ENCODE results near the gene MRC2.

The MRC2 gene

DNA sequence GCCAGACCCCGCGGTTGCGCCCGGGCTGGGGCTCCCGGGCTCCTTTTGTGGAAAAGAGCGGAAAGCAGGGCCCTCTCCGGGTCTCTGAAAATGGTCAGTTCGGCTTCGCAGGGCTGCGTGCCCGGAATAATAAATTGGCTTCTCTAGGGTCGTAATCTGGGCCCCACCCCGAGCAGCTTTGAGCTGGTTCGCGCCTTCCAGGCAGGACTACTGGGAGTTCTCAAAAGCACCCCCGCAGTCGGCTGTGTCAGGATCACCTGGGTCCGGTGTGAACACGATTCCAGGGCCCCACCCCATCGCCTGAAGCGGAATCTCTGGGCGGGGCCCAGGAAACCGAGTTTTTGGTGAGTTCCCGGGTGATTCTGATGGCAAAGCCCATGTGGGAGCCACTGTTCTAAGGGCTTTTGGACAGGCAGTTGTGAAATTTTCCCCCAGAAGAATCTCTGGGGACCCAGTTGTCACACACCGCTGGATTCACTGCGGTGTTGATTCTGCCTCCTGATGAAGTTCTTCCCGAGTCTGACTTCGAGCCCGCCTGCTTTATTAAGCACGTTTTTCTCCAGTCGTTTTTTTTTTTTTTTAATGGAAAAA is 77.0 kb downstream of the MRC2 start:
- H3K79me2 ChIP-seq = no peaks in the 10 kb centered on the region
- H3K4me2 ChIP-seq (ENCODE audit: low read length) = peak overlapping the region; percentile 86
- H3K9me3 ChIP-seq (ENCODE audit: control insufficient read depth, low read length) = no peaks in the 10 kb centered on the region
- no peaks in the 10 kb centered on the region for H3K36me3 ChIP-seq (ENCODE audit: control insufficient read depth, insufficient read depth, low read length)
- no peaks in the 10 kb centered on the region for H3K27me3 ChIP-seq (ENCODE audit: control insufficient read depth, insufficient read depth, low read length)
- H3K4me1 ChIP-seq = peaks cover 18% of the 10 kb centered on the region
- H3K27ac ChIP-seq = peak overlapping the region; percentile 45
- peak overlapping the region; percentile 81 for H3K9ac ChIP-seq
- peak overlapping the region; percentile 52 for H3K4me3 ChIP-seq (ENCODE audit: low read depth, low read length)
- peak overlapping the region; percentile 95 for H2AFZ ChIP-seq
- TF ChIP-seq, protein P1, sequence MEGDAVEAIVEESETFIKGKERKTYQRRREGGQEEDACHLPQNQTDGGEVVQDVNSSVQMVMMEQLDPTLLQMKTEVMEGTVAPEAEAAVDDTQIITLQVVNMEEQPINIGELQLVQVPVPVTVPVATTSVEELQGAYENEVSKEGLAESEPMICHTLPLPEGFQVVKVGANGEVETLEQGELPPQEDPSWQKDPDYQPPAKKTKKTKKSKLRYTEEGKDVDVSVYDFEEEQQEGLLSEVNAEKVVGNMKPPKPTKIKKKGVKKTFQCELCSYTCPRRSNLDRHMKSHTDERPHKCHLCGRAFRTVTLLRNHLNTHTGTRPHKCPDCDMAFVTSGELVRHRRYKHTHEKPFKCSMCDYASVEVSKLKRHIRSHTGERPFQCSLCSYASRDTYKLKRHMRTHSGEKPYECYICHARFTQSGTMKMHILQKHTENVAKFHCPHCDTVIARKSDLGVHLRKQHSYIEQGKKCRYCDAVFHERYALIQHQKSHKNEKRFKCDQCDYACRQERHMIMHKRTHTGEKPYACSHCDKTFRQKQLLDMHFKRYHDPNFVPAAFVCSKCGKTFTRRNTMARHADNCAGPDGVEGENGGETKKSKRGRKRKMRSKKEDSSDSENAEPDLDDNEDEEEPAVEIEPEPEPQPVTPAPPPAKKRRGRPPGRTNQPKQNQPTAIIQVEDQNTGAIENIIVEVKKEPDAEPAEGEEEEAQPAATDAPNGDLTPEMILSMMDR (IDR thresholded peaks at IDR 0.05) = no peak

DNA sequence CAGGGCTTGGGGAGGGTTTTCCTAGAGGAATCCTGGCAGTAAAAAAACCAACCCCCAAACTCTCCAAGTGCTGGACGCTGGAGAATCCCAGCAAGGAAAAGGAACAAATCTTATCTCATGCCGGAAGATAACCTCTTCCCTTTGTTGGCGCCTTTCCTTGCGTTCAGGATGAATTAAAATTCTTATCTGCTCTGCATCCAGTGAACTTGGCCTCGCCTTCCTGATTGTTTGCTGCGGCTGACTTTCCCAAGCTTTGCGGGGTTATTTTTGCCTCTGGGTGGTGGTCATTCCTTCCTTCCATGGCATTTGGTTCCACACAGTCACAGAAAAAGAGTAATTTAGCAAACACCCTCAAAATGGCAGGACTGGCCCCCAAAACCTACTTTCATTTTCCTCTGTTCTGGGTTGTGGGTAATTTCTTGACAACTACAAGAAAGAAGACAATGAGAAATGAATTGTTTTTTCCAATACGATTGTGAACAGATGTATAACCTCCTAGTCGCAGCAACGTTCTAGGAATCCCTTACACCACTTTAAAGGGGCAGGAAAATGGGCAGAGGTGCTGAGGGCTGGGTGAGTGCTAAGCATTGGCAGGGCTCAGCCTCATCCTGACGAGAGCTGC is 77.8 kb downstream of the MRC2 start:
- H3K4me3 ChIP-seq (ENCODE audit: low read depth, low read length) = no peak overlapping the region
- H3K79me2 ChIP-seq = no peaks in the 10 kb centered on the region
- H3K9me3 ChIP-seq (ENCODE audit: control insufficient read depth, low read length) = no peaks in the 10 kb centered on the region
- TF ChIP-seq, protein P1 (IDR thresholded peaks at IDR 0.05) = no peak
- H3K9ac ChIP-seq = no peak overlapping the region
- peak overlapping the region; percentile 45 for H3K27ac ChIP-seq
- no peaks in the 10 kb centered on the region for H3K27me3 ChIP-seq (ENCODE audit: control insufficient read depth, insufficient read depth, low read length)
- peak overlapping the region; percentile 86 for H3K4me2 ChIP-seq (ENCODE audit: low read length)
- H3K36me3 ChIP-seq (ENCODE audit: control insufficient read depth, insufficient read depth, low read length) = no peaks in the 10 kb centered on the region
- H3K4me1 ChIP-seq = peaks cover 25% of the 10 kb centered on the region
- peak overlapping the region; percentile 36 for H2AFZ ChIP-seq

DNA sequence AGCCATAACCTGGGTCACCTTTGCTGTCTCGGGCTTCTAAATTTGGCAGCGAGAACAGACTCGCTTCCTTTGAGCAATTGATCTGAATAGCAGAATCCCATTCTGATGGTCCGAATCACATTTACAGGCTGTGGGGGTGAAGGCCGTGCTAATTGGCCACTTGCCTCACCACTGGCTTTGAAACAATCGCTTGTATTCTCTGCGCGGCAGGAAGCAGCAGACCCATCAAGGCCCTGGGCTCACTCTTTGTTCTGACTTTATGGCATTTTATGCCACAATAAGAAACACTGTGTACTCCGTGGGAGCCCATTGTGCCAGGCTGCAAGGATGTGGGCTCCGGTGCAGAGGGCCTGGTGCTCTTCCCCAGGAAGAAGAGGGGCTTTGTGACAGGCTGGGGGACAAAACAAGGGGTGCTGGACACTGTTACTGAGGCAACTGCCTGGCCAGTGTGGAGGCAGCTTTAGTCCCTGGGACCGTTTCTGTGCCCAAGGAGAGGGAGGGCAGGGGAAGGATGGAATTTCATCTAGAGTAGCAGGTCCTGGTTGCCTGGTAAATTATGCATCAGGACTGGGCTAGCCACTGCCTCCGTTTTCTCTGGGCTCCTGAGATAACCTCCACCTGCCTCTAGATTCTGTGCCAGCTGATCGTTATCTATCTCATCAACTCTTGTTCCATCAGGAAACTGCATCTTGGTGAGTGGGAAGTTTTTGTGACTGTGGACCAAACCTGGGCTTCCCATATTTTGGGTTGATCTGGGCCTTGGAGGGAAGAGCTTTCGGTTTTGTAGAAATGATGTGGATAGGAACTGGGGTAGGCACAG is 78.5 kb downstream of the MRC2 start:
- H3K9ac ChIP-seq = no peak overlapping the region
- H3K4me1 ChIP-seq = peaks cover 26% of the 10 kb centered on the region
- H3K27me3 ChIP-seq (ENCODE audit: control insufficient read depth, insufficient read depth, low read length) = no peaks in the 10 kb centered on the region
- H3K4me3 ChIP-seq (ENCODE audit: low read depth, low read length) = no peak overlapping the region
- H3K4me2 ChIP-seq (ENCODE audit: low read length) = no peak overlapping the region
- H3K27ac ChIP-seq = peak overlapping the region; percentile 45
- no peaks in the 10 kb centered on the region for H3K9me3 ChIP-seq (ENCODE audit: control insufficient read depth, low read length)
- H3K79me2 ChIP-seq = no peaks in the 10 kb centered on the region
- H2AFZ ChIP-seq = peak overlapping the region; percentile 14
- TF ChIP-seq, protein P1 (IDR thresholded peaks at IDR 0.05) = no peak
- no peaks in the 10 kb centered on the region for H3K36me3 ChIP-seq (ENCODE audit: control insufficient read depth, insufficient read depth, low read length)

DNA sequence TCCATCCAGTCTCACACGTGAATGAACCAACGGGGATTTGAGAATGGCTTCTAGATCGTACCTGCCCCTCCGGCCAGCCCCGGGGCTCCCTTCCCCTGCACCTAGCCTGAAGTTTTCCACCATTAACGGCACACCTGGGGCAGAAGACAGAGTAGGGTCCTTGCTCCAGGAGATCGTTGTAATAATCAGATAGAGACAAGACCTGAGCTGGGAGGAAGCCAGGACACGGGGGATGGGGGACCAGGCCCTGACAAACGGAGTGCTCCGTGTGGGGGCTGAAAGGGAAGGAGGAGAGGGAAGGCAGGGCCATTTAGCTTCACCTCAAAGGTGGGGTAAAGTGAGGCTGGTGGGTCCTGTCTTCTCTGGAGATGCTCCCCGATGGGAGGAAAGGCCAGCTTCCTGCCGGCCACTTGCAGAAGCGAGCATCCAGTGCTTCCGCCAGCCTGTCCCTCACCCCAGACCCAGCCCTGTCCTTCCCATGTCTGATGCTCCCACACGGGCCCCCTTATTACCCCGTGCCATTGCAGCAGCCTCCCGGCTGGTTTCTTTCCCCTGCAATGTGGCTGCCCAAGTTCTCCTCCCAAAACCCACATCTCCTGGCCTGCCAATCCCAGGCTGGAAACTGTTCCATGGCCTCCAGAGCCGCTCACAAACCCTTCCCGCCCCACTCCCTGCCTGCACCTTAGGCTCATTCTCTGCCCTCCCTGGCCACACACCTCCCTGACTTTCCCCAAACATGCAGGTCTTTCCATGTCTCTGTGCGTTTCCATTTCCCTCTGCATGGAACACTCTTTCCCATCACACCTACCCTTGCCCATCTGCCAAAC is 79.3 kb downstream of the MRC2 start:
- H3K27me3 ChIP-seq (ENCODE audit: control insufficient read depth, insufficient read depth, low read length) = no peaks in the 10 kb centered on the region
- peaks cover 27% of the 10 kb centered on the region for H3K4me1 ChIP-seq
- TF ChIP-seq, protein P1 (IDR thresholded peaks at IDR 0.05) = no peak
- no peaks in the 10 kb centered on the region for H3K36me3 ChIP-seq (ENCODE audit: control insufficient read depth, insufficient read depth, low read length)
- no peak overlapping the region for H3K4me2 ChIP-seq (ENCODE audit: low read length)
- H3K9ac ChIP-seq = no peak overlapping the region
- no peak overlapping the region for H3K4me3 ChIP-seq (ENCODE audit: low read depth, low read length)
- H2AFZ ChIP-seq = no peak overlapping the region
- H3K9me3 ChIP-seq (ENCODE audit: control insufficient read depth, low read length) = no peaks in the 10 kb centered on the region
- H3K79me2 ChIP-seq = no peaks in the 10 kb centered on the region
- no peak overlapping the region for H3K27ac ChIP-seq
